Measurements from ENCODE around the gene DIDO1. TPM values are rescaled to one million over a fixed set of nuclear protein-coding genes. Genes with fewer than 3 reads are reported as not detected.
A peak's percentile ranks its signal among the peaks of the same experiment; 100 is the strongest.

DIDO1 gene
- total RNA-seq, 2 experiments from 2014 or later = 51.9 to 54.3 TPM

DNA sequence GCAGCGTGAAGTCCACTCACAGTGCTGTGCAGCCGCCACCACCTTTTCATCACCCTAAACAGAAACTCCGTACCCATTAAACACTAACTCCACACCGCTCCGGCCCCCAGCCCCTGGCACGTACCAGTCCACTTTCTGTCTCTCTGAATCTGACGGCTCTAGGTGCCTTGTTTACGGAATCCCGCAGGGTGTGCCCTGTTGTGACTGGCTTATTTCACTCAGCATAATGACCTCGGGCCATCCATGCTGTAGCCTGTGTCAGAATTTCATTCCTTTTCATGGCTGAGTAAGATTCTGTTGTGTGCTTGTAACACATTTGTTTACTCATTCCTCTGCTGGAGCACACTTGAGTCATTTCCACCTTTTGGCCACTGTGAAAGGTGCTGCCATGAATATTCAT lies 82.6 kb downstream of the DIDO1 start:
- Histone ChIP-seq H3K9me3 (ENCODE audit: control insufficient read depth in 1 of 2, insufficient read depth in 1 of 2, low read length in 2 of 2) (no peaks in the 10 kb centered on the region), H3K4me3 (ENCODE audit: low read length) (no peak overlapping the region), H3K36me3 (ENCODE audit: insufficient read depth, low read length) (peaks cover 3% of the 10 kb centered on the region), H3K4me1 (ENCODE audit: insufficient read depth, low read length) (no peaks in the 10 kb centered on the region), H3K27ac (ENCODE audit: low read depth in 1 of 2, low read length in 2 of 2) (no peak overlapping the region), H3K27me3 (ENCODE audit: control insufficient read depth in 1 of 2, insufficient read depth in 2 of 2, low read length in 2 of 2) (no peaks in the 10 kb centered on the region)
- Mint-ChIP-seq H3K27ac (no peak overlapping the region), H3K4me3 (no peak overlapping the region), H3K27me3 (no peaks in the 10 kb centered on the region), H3K4me1 (ENCODE audit: low read depth) (no peaks in the 10 kb centered on the region), H3K36me3 (ENCODE audit: low read depth) (peaks cover 4% of the 10 kb centered on the region), H3K9me3 (no peaks in the 10 kb centered on the region)
- ChIA-PET POLR2A (no interaction called here), CTCF (no interaction called here)
- TF ChIP-seq, protein P1, sequence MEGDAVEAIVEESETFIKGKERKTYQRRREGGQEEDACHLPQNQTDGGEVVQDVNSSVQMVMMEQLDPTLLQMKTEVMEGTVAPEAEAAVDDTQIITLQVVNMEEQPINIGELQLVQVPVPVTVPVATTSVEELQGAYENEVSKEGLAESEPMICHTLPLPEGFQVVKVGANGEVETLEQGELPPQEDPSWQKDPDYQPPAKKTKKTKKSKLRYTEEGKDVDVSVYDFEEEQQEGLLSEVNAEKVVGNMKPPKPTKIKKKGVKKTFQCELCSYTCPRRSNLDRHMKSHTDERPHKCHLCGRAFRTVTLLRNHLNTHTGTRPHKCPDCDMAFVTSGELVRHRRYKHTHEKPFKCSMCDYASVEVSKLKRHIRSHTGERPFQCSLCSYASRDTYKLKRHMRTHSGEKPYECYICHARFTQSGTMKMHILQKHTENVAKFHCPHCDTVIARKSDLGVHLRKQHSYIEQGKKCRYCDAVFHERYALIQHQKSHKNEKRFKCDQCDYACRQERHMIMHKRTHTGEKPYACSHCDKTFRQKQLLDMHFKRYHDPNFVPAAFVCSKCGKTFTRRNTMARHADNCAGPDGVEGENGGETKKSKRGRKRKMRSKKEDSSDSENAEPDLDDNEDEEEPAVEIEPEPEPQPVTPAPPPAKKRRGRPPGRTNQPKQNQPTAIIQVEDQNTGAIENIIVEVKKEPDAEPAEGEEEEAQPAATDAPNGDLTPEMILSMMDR (IDR thresholded peaks at IDR 0.05) = no peak
- ATAC-seq (ENCODE audit: poor library complexity) (no peak), DNase-seq (no peak)
- intact Hi-C loops (cut with DNase I, micrococcal nuclease) = no loop called here

DNA sequence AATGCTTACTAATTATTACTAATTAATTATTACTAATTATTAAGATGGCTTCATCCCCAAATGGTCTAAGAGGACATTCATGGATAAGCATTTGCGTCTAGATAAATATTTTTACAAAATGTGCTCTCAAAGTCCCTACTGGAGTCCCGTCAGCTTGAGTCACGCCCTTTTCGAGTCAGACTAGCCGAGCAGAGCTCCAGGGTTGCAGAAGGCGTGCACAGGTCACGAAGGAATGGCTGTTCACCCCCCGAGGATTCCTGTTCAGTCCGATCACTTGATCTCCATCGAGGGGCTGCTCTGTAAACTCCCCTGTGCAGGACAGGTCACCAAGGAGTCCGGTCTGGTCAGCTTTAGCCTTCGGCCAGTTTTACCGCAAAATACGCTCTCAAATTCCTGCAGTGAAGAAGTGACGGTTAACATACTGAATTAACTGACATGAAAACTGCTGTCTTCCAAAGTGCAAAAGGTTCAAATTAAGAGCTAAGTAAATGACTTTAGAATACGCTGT lies 84.5 kb downstream of the DIDO1 start:
- H3K4me1 ChIP-seq (ENCODE audit: insufficient read depth, low read length) = no peaks in the 10 kb centered on the region
- no peak overlapping the region for H3K4me3 Mint-ChIP-seq
- TF ChIP-seq, protein P1 (IDR thresholded peaks at IDR 0.05) = no peak
- H3K27ac ChIP-seq (ENCODE audit: low read depth in 1 of 2, low read length in 2 of 2) = no peak overlapping the region
- peaks cover 4% of the 10 kb centered on the region for H3K36me3 Mint-ChIP-seq (ENCODE audit: low read depth)
- no peak overlapping the region for H3K4me3 ChIP-seq (ENCODE audit: low read length)
- POLR2A ChIA-PET = no interaction called here
- H3K36me3 ChIP-seq (ENCODE audit: insufficient read depth, low read length) = peaks cover 3% of the 10 kb centered on the region
- no peaks in the 10 kb centered on the region for H3K9me3 ChIP-seq (ENCODE audit: control insufficient read depth in 1 of 2, insufficient read depth in 1 of 2, low read length in 2 of 2)
- CTCF ChIA-PET = no interaction called here
- no peaks in the 10 kb centered on the region for H3K27me3 Mint-ChIP-seq
- DNase-seq (no peak), ATAC-seq (ENCODE audit: poor library complexity) (no peak)
- H3K9me3 Mint-ChIP-seq = no peaks in the 10 kb centered on the region
- H3K27ac Mint-ChIP-seq = no peak overlapping the region
- intact Hi-C loops (cut with DNase I, micrococcal nuclease) = no loop called here
- H3K27me3 ChIP-seq (ENCODE audit: control insufficient read depth in 1 of 2, insufficient read depth in 2 of 2, low read length in 2 of 2) = no peaks in the 10 kb centered on the region
- H3K4me1 Mint-ChIP-seq (ENCODE audit: low read depth) = no peaks in the 10 kb centered on the region

DNA sequence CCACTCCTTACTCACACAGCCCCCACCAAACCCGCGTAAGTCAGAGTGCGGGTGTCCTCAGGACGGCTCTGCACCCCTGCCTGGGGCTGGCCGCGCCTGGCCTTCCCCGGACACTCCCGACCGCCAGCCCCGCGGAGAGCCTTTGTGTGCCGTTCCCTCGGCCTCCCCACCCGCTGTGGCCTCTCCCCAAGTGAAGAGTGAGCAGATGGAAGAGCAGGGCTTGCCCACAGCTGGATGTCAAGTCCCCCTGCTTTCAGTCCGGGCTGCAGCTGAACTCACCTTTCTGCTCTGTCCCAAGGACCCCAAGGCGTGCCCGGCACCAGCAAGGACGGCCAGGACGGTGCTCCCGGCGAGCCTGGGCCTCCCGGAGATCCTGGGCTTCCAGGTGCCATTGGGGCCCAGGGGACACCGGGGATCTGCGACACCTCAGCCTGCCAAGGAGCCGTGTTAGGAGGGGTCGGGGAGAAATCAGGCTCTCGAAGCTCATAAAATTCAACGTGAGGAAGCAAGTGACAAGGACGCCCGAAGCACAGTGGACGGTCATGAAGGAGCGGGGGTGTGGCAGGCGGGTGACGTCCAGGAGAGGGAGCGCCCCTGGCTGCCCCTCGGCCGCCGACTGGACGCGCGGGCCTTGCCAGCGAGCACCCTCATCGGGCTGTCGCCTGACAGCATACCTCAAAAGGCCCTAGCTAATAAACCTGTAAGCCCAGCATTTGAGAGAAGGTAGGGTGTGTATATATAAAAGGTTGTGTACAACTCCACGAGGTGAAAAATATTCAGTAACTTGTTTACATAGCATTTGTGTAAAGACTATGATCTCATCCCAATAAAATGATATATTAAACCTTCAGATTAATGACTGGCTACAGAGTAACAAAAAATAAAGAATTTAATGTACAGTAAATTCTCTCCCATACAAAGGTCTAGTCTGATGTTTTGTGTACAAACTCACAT lies 85.8 kb downstream of the DIDO1 start:
- Histone ChIP-seq H3K36me3 (ENCODE audit: insufficient read depth, low read length) (no peaks in the 10 kb centered on the region), H3K27me3 (ENCODE audit: control insufficient read depth in 1 of 2, insufficient read depth in 2 of 2, low read length in 2 of 2) (no peaks in the 10 kb centered on the region), H3K27ac (ENCODE audit: low read depth in 1 of 2, low read length in 2 of 2) (no peak overlapping the region), H3K4me1 (ENCODE audit: insufficient read depth, low read length) (no peaks in the 10 kb centered on the region), H3K9me3 (ENCODE audit: control insufficient read depth in 1 of 2, insufficient read depth in 1 of 2, low read length in 2 of 2) (no peaks in the 10 kb centered on the region), H3K4me3 (ENCODE audit: low read length) (no peak overlapping the region)
- H3K27me3 Mint-ChIP-seq = no peaks in the 10 kb centered on the region
- ATAC-seq (ENCODE audit: poor library complexity) = no peak
- TF ChIP-seq, protein P1 (IDR thresholded peaks at IDR 0.05) = no peak
- POLR2A ChIA-PET = no interaction called here
- H3K36me3 Mint-ChIP-seq (ENCODE audit: low read depth) = peaks cover 4% of the 10 kb centered on the region
- H3K9me3 Mint-ChIP-seq = no peaks in the 10 kb centered on the region
- CTCF ChIA-PET = no interaction called here
- DNase-seq = peak in 1 of 14 experiments; percentile 8
- no peaks in the 10 kb centered on the region for H3K4me1 Mint-ChIP-seq (ENCODE audit: low read depth)
- H3K27ac Mint-ChIP-seq = no peak overlapping the region
- H3K4me3 Mint-ChIP-seq = no peak overlapping the region
- intact Hi-C loops (cut with DNase I, micrococcal nuclease) = no loop called here
